Natural killer cell (primary cell): ENCODE data around the gene TM4SF1. TPM values are rescaled to one million over a fixed set of nuclear protein-coding genes. Genes with fewer than 3 reads are reported as not detected.

ENCODE experiments used
- ATAC-seq, 3 donors: fragments of 150-1000 bp in 2 of 3; fragments of 200-7000 bp in 1 of 3; cut with Tn5 transposase; 1 replicate in 1 of 3; 2 replicates in 2 of 3; pipeline ENCODE4 v1.10.0; 2021; ENCODE audit warnings: mild to moderate bottlenecking in 2 of 3, moderate library complexity in 2 of 3
- DNase-seq, 2 donors: peaks; one replicate each; pipeline versions ENCODE4 v3.0.0 to v3.0.0-alpha.2; 2013 to 2021; ENCODE audit warnings: mixed read lengths in 1 of 2
- H3K27ac ChIP-seq: one replicate; pipeline ENCODE4 v1.5.1; 2013; ENCODE audit warnings: mild to moderate bottlenecking, low read length
- H3K27me3 ChIP-seq: one replicate; pipeline ENCODE4 v1.6.1; 2013; ENCODE audit warnings: low read length; ENCODE audit not compliant: control insufficient read depth, insufficient read depth
- H3K36me3 ChIP-seq: one replicate; pipeline ENCODE4 v1.6.1; 2013; ENCODE audit warnings: low read length; ENCODE audit not compliant: control insufficient read depth, insufficient read depth
- H3K4me1 ChIP-seq: one replicate; pipeline ENCODE4 v1.6.1; 2013; ENCODE audit warnings: low read length; ENCODE audit not compliant: control insufficient read depth, insufficient read depth
- H3K4me3 ChIP-seq: one replicate; pipeline ENCODE4 v1.5.1; 2013; ENCODE audit warnings: low read length
- H3K9me3 ChIP-seq: one replicate; pipeline ENCODE4 v1.6.1; 2013; ENCODE audit warnings: low read length; ENCODE audit not compliant: control insufficient read depth, insufficient read depth
- H3K27ac Mint-ChIP-seq, 2 donors: one replicate each; pipeline ENCODE4 v1.8.0; 2022; ENCODE audit warnings: mild to moderate bottlenecking in 2 of 2, mixed read lengths in 2 of 2, moderate library complexity in 1 of 2
- H3K27me3 Mint-ChIP-seq, 2 donors: one replicate each; pipeline ENCODE4 v1.8.0; 2022; ENCODE audit warnings: low read depth in 2 of 2, mixed read lengths in 2 of 2
- H3K36me3 Mint-ChIP-seq: one replicate; pipeline ENCODE4 v1.8.0; 2022; ENCODE audit warnings: mixed read lengths
- H3K4me1 Mint-ChIP-seq, 2 donors: one replicate each; pipeline ENCODE4 v1.8.0; 2022; ENCODE audit warnings: mixed read lengths in 2 of 2
- H3K4me3 Mint-ChIP-seq: one replicate; pipeline ENCODE4 v1.8.0; 2022; ENCODE audit warnings: mild to moderate bottlenecking, moderate library complexity, mixed read lengths
- H3K9me3 Mint-ChIP-seq, 2 donors: one replicate each; pipeline ENCODE4 v1.8.0; 2022; ENCODE audit warnings: mixed read lengths in 2 of 2
- WGBS: methylation state at CpG from one replicate; pipeline ENCODE4 v1.1.7; 2013; ENCODE audit warnings: missing lambda C conversion rate; ENCODE audit not compliant: insufficient coverage; 5-methylcytosine and 5-hydroxymethylcytosine counted together
- intact Hi-C: fragments of 100-400 bp; cut with micrococcal nuclease; formaldehyde crosslinking; loops from one replicate; pipeline ENCODE4 v1.14.2; 2022
- total RNA-seq, 4 donors: library from RNA; stranded (reverse); fragments of 120-200 nt in 1 of 4; gene quantifications; one replicate each; pipeline versions ENCODE4 v1.2.3 to v1.2.4, GENCODE V29; 2013 to 2022
- TF ChIP-seq, protein P1 (sequence below): fragments of 200-600 bp; IDR thresholded peaks from one replicate; pipeline ENCODE4 v1.8.0; 2022; ENCODE audit warnings: antibody characterized with exemption

TM4SF1 gene
- total RNA-seq, 3 donors from 2014 or later (not counting 1 experiment from before 2014, with no cell fraction given), result not detected

- no peak for DNase-seq
- H3K36me3 Mint-ChIP-seq, result no peaks in the 10 kb centered on the region
- H3K27me3 Mint-ChIP-seq, result peaks cover 7 to 13% of the 10 kb centered on the region in 2 donors
- H3K4me3 Mint-ChIP-seq, result no peak overlapping the region
- H3K9me3 ChIP-seq, result no peaks in the 10 kb centered on the region
- no peaks in the 10 kb centered on the region for H3K4me1 ChIP-seq
- no peaks in the 10 kb centered on the region for H3K27me3 ChIP-seq
- WGBS, result 89% methylated on average over 3 of the region's 4 CpGs
- intact Hi-C loops, result no loop called here
- H3K9me3 Mint-ChIP-seq, result no peaks in the 10 kb centered on the region
- H3K4me1 Mint-ChIP-seq, result no peaks in the 10 kb centered on the region
- TF ChIP-seq, protein P1, sequence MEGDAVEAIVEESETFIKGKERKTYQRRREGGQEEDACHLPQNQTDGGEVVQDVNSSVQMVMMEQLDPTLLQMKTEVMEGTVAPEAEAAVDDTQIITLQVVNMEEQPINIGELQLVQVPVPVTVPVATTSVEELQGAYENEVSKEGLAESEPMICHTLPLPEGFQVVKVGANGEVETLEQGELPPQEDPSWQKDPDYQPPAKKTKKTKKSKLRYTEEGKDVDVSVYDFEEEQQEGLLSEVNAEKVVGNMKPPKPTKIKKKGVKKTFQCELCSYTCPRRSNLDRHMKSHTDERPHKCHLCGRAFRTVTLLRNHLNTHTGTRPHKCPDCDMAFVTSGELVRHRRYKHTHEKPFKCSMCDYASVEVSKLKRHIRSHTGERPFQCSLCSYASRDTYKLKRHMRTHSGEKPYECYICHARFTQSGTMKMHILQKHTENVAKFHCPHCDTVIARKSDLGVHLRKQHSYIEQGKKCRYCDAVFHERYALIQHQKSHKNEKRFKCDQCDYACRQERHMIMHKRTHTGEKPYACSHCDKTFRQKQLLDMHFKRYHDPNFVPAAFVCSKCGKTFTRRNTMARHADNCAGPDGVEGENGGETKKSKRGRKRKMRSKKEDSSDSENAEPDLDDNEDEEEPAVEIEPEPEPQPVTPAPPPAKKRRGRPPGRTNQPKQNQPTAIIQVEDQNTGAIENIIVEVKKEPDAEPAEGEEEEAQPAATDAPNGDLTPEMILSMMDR, result no peak
- no peak overlapping the region for H3K27ac ChIP-seq
- no peak overlapping the region for H3K27ac Mint-ChIP-seq
- no peaks in the 10 kb centered on the region for H3K36me3 ChIP-seq
- H3K4me3 ChIP-seq, result no peak overlapping the region
- ATAC-seq, result no peak
These were observed 20.8 kb downstream of the TM4SF1 start for GRCh38 chr3:149356630-149357029.

DNA sequence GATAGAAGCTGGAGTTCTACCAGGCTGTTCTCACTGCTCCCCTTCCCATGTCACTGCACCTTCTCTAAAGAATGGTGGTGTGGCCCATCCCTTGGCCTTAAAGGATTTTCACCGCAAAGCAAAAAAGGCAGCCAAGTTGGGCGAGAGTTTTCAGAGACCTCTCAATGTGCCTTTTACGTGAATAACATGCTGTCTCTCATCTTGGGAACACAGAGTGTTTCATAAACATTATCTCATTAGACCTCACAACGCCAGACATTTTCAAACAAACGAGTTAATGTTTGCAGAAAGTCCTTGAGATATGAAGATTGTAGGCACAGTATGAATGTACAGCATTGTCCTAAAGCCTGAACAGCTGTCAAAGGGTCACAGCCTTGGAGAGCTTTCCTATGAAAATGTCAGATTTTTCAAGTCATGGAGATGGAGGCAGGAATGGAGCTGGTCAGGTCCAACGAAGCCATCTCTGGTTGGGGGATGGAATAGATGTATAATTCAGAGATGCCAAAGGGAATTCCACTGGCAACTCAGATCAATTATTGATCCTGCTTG, 21.3 kb downstream of the TM4SF1 start:
- Histone ChIP-seq H3K27me3 (no peaks in the 10 kb centered on the region), H3K27ac (no peak overlapping the region), H3K9me3 (no peaks in the 10 kb centered on the region), H3K36me3 (no peaks in the 10 kb centered on the region), H3K4me1 (no peaks in the 10 kb centered on the region), H3K4me3 (no peak overlapping the region)
- TF ChIP-seq, protein P1, result no peak
- no peaks in the 10 kb centered on the region for H3K9me3 Mint-ChIP-seq
- DNase-seq, result no peak
- intact Hi-C loops, result no loop called here
- no peaks in the 10 kb centered on the region for H3K4me1 Mint-ChIP-seq
- H3K4me3 Mint-ChIP-seq, result no peak overlapping the region
- 85% methylated on average over 6 of the region's 6 CpGs for WGBS
- ATAC-seq, result no peak
- H3K36me3 Mint-ChIP-seq, result no peaks in the 10 kb centered on the region
- peaks cover 7 to 13% of the 10 kb centered on the region in 2 donors for H3K27me3 Mint-ChIP-seq
- no peak overlapping the region for H3K27ac Mint-ChIP-seq

DNA sequence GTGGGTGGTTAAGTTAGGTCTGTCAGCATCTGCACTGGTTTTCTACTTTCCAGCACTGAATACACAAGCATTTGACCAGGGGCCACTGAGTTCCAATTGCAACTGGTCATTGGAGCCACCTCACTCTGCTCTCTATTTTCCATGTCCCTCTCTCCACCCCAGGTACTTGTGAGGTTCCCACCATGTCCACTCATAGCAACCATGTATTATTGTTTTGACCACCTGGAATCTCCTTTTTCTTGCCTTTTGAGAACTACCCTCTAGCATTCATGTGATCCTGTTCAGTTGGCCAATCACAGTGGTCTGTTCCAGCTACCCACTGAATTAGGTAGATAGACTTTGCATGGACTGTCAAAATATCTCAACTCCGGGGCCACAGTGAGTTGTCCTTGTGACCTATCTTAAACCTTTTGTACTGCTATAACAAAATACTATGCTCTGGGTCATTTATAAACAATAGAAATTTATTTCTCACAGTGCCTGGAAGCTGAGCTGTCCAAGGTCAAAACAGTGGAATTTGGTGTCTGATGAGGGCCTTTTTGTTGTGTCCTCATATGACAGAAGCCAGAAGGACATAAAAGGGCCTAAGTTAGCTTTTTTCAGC, 23.8 kb downstream of the TM4SF1 start:
- Histone ChIP-seq H3K27me3 (no peaks in the 10 kb centered on the region), H3K9me3 (no peaks in the 10 kb centered on the region), H3K4me1 (no peaks in the 10 kb centered on the region), H3K4me3 (no peak overlapping the region), H3K27ac (no peak overlapping the region), H3K36me3 (no peaks in the 10 kb centered on the region)
- H3K36me3 Mint-ChIP-seq, result no peaks in the 10 kb centered on the region
- no peaks in the 10 kb centered on the region for H3K4me1 Mint-ChIP-seq
- no peak overlapping the region for H3K27ac Mint-ChIP-seq
- intact Hi-C loops, result loop anchor here (5.0 kb wide), 1 partner anchor 129 kb away; no protein-coding TSS in a partner anchor
- ATAC-seq (no peak), DNase-seq (no peak)
- no peaks in the 10 kb centered on the region for H3K9me3 Mint-ChIP-seq
- H3K27me3 Mint-ChIP-seq, result peaks cover 7 to 14% of the 10 kb centered on the region in 2 donors
- no peak overlapping the region for H3K4me3 Mint-ChIP-seq
- TF ChIP-seq, protein P1, result no peak
- WGBS, result 83% methylated on average over 1 of the region's 1 CpG

- ATAC-seq, result peak; percentile 70 to 92 (median 75)
- 62% methylated on average over 7 of the region's 7 CpGs for WGBS
These were observed 24.9 kb downstream of the TM4SF1 start for GRCh38 chr3:149352556-149352955.

More at GRCh38 chr3:149352556-149352955, 24.9 kb downstream of the TM4SF1 start:
- TF ChIP-seq, protein P1, result peak; percentile 63
- no peaks in the 10 kb centered on the region for H3K36me3 ChIP-seq
- H3K4me1 ChIP-seq, result no peaks in the 10 kb centered on the region
- Mint-ChIP-seq H3K27ac (no peak overlapping the region), H3K27me3 (peaks cover 10 to 12% of the 10 kb centered on the region in 2 donors), H3K36me3 (no peaks in the 10 kb centered on the region), H3K9me3 (no peaks in the 10 kb centered on the region), H3K4me3 (no peak overlapping the region), H3K4me1 (no peaks in the 10 kb centered on the region)
- no peaks in the 10 kb centered on the region for H3K9me3 ChIP-seq
- intact Hi-C loops, result loop anchor here (1.0 to 5.0 kb wide), 2 partner anchors 130 to 232 kb away; no protein-coding TSS in a partner anchor
- H3K27ac ChIP-seq, result no peak overlapping the region
- no peak overlapping the region for H3K4me3 ChIP-seq
- peak in 1 of 2 donors; percentile 29 for DNase-seq
- no peaks in the 10 kb centered on the region for H3K27me3 ChIP-seq
